Activated CD4-positive, CD25-positive, alpha-beta regulatory T cell treated with anti-CD3 and anti-CD28 coated beads, Interleukin-2, amount 50 U/mL, for 16 hours (primary cell): ENCODE data around the gene RBM20.

Experiments used
- DNase-seq: peaks from one replicate; pipeline ENCODE4 v3.0.0-alpha.2; 2020; ENCODE audit warnings: low read depth, low spot score

The RBM20 gene

GRCh38 chr10:110833941-110834628 is 189.9 kb downstream of the RBM20 start:
- no peak for DNase-seq

GRCh38 chr10:110834629-110835301 is 190.6 kb downstream of the RBM20 start:
- DNase-seq = no peak

GRCh38 chr10:110835841-110836240 is 191.7 kb downstream of the RBM20 start:
- no peak for DNase-seq

GRCh38 chr10:110836706-110837105 is 192.6 kb downstream of the RBM20 start:
- DNase-seq = no peak

GRCh38 chr10:110837418-110838171 is 193.5 kb downstream of the RBM20 start:
- DNase-seq = no peak

GRCh38 chr10:110840225-110840922 is 196.2 kb downstream of the RBM20 start:
- DNase-seq = no peak

- no peak for DNase-seq
These were observed 196.8 kb downstream of the RBM20 start for GRCh38 chr10:110840923-110841428.

GRCh38 chr10:110841767-110842267 is 197.7 kb downstream of the RBM20 start:
- DNase-seq = no peak

GRCh38 chr10:110842326-110842904 is 198.3 kb downstream of the RBM20 start:
- DNase-seq = no peak

GRCh38 chr10:110843031-110843430 is 198.9 kb downstream of the RBM20 start:
- DNase-seq = no peak

- DNase-seq = no peak
These were observed 199.9 kb downstream of the RBM20 start for GRCh38 chr10:110843796-110844616.

- no peak for DNase-seq
These were observed 200.4 kb downstream of the RBM20 start for GRCh38 chr10:110844617-110844881.

- no peak for DNase-seq
These were observed 201.1 kb downstream of the RBM20 start for GRCh38 chr10:110845192-110845755.

- DNase-seq = no peak
These were observed 201.9 kb downstream of the RBM20 start for GRCh38 chr10:110845756-110846620.

- no peak for DNase-seq
These were observed 203.2 kb downstream of the RBM20 start for GRCh38 chr10:110847374-110847773.

- no peak for DNase-seq
These were observed 204.0 kb downstream of the RBM20 start for GRCh38 chr10:110848106-110848505.

GRCh38 chr10:110850099-110850498 is 206.0 kb downstream of the RBM20 start:
- no peak for DNase-seq

GRCh38 chr10:110851020-110851612 is 207.0 kb downstream of the RBM20 start:
- DNase-seq = no peak
